HG03460 (cell line): Measurements from ENCODE around the gene SEH1L.
"Not testable (repeated sequence)": the region's sequence is repeated elsewhere in the genome, so short reads cannot be mapped to it uniquely, and the experiment has no call there.

ENCODE experiments used
- ATAC-seq: cut with Tn5 transposase; IDR thresholded peaks from one replicate; pipeline ENCODE4 v1.9.1; 2021; ENCODE audit not compliant: unreplicated experiment

Gene SEH1L

GRCh38 chr18:12995424-12995823 lies 47.6 kb downstream of the SEH1L start:
- ATAC-seq = no peak

GRCh38 chr18:12995952-12996477 lies 48.2 kb downstream of the SEH1L start:
- no peak for ATAC-seq

GRCh38 chr18:12996661-12997292 lies 49.0 kb downstream of the SEH1L start:
- no peak for ATAC-seq

GRCh38 chr18:12997330-12997729 lies 49.5 kb downstream of the SEH1L start:
- ATAC-seq = not testable (repeated sequence)

- no peak for ATAC-seq
Measured at GRCh38 chr18:12998332-12999060, 50.7 kb downstream of the SEH1L start.

GRCh38 chr18:13003466-13003896 lies 55.7 kb downstream of the SEH1L start:
- no peak for ATAC-seq

- ATAC-seq = no peak
Measured at GRCh38 chr18:13004396-13004795, 56.6 kb downstream of the SEH1L start.

- ATAC-seq = no peak
Measured at GRCh38 chr18:13005289-13005688, 57.5 kb downstream of the SEH1L start.

GRCh38 chr18:13006531-13007247 lies 58.9 kb downstream of the SEH1L start:
- ATAC-seq = no peak

- ATAC-seq = no peak
Measured at GRCh38 chr18:13007248-13007560, 59.4 kb downstream of the SEH1L start.

GRCh38 chr18:13011719-13012118 lies 63.9 kb downstream of the SEH1L start:
- ATAC-seq = no peak

GRCh38 chr18:13014232-13014631 lies 66.4 kb downstream of the SEH1L start:
- ATAC-seq = no peak

GRCh38 chr18:13014818-13015217 lies 67.0 kb downstream of the SEH1L start:
- ATAC-seq = no peak

- no peak for ATAC-seq
Measured at GRCh38 chr18:13017247-13017875, 69.5 kb downstream of the SEH1L start.

- no peak for ATAC-seq
Measured at GRCh38 chr18:13018374-13018773, 70.6 kb downstream of the SEH1L start.

- no peak for ATAC-seq
Measured at GRCh38 chr18:13019301-13019700, 71.5 kb downstream of the SEH1L start.

- no peak for ATAC-seq
Measured at GRCh38 chr18:13022644-13023043, 74.8 kb downstream of the SEH1L start.

- no peak for ATAC-seq
Measured at GRCh38 chr18:13025233-13025632, 77.4 kb downstream of the SEH1L start.

GRCh38 chr18:13026583-13027270 lies 78.9 kb downstream of the SEH1L start:
- no peak for ATAC-seq

GRCh38 chr18:13028869-13029268 lies 81.1 kb downstream of the SEH1L start:
- no peak for ATAC-seq

- no peak for ATAC-seq
Measured at GRCh38 chr18:13032173-13032572, 84.4 kb downstream of the SEH1L start.
